ENCODE data around the gene PRDX6.
A peak's percentile ranks its signal among the peaks of the same experiment; 100 is the strongest.
"Not testable (repeated sequence)": the region's sequence is repeated elsewhere in the genome, so short reads cannot be mapped to it uniquely, and the experiment has no call there.

Gene PRDX6

DNA sequence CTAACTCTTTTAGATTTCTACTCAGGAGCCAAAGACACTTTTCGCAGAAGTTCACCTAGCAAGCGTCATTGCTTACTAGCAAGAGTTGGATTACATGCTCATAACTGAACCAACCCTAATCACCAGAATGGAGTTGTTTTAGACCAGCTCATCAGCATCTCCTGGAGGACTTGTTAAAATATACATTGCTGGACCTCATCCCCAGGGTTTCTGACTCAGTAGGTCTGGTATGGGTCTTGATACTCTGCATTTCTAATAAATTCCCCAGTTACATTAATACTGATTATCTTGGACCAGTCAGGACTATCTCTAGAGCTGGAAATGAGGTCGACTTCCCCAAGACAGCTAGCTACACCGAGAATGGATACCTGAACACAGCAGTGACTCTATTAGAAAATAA, 9.7 kb upstream of the PRDX6 start:
- DNase-seq (ENCODE audit: low read depth in 2 of 2), result no peak

DNA sequence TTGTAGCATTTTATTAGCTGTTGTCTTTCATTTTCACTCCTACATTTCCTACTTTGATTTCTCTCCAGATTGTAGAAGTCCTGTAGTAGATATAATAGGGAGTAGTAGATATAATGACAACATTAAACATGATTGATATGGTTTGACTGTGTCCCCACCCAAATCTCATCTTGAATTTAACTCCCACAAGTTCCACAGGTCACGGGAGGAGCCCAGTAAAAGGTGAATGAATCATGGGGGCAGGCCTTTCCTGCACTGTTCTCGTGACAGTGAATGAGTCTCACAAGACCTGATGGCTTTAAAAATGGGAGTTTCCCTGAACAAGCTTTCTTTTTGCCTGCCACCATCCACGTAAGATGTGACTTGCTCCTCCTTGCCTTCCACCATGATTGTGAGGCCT, 7.5 kb upstream of the PRDX6 start:
- no peak for DNase-seq (ENCODE audit: low read depth in 2 of 2)

DNA sequence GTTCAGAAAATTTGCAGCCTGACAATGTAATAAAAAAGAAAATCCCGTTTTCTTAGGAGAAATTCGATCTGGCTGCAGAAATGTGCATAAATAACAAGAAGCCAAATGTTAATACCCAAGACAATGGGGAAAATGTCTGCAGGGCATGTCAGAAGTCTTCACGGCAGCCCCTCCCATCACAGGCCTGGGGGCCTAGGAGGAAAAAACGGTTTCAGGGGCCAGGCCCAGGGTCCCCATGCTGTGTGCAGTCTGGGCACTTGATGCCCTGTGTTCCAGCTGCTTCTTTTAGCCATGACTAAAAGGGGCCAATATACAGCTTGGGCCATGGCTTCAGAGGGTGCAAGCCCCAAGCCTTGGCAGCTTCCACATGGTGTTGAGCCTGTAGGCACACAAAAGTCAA, 6.5 kb upstream of the PRDX6 start:
- DNase-seq (ENCODE audit: low read depth in 2 of 2), result no peak

DNA sequence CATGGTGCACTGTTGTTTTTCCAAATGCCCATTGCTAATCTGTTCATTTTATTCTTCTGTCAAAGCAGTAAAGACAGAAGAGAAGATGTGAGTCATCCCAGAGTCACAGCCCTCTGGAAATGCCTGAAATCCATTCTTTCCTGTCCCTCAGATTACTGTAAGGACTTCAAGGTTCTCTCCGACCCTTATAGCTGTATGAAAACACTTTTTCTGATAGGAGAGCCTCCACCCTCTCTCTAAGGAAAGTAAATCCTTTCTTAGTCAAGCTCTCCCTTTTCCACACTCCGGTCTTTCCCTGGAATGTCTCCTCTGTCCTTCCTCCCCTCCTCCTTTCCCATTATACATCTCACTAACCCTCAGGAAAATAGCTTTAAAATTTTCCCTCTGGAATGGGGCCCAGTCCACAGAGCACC, 3.5 kb upstream of the PRDX6 start:
- no peak for DNase-seq (ENCODE audit: low read depth in 2 of 2)

DNA sequence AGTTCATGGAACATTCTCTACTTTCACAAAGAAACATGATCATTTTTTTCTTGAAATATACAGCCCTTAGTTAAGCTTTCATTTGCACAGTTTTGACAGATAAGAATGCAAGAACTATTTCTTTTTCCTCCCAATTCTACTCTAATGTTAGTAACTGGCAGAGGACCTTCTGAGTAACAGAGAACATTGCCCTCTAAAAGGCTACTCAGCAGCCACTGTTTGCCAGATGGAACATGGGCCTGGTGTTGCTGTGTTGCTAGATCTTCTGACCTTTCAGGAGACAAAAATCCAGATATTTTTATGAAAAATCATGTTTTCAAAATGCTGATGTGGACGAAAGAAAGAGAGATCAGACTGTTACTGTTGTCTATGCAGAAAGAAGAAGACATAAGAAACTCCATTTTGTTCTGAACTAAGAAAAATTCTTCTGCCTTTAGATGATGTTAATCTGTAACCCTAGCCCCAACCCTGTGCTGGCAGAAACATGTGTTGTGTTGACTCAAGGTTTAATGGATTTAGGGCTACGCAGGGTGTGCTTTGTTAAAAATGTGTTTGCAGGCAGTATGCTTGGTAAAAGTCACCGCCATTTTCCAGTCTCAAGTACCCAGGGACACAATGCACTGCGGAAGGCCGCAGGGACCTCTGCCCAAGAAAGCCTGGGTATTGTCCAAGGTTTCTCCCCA, 2.9 kb upstream of the PRDX6 start:
- DNase-seq (ENCODE audit: low read depth in 2 of 2), result no peak

DNA sequence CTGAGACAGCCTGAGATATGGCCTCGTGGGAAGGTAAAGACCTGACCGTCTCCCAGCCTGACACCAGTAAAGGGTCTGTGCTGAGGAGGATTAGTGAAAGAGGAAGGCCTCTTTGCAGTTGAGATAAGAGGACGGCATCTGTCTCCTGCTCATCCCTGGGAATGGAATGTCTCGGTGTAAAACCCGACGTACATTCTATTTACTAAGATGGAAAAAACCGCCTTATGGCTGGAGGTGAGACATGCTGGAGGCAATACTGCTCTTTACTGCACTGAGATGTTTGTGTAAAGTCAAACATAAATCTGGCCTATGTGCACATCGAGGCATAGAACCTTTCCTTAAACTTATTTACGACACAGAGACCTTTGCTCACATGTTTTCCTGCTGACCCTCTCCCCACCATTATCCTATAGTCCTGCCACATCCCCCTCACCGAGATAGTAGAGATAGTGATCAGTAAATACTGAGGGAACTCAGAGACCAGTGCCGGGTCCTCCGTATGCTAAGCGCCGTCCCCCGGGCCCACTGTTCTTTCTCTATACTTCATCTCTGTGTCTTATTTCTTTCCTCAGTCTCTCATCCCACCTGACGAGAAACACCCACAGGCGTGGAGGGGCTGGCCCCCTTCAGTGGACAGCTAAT, 2.2 kb upstream of the PRDX6 start:
- not testable (repeated sequence) for DNase-seq (ENCODE audit: low read depth in 2 of 2)

DNA sequence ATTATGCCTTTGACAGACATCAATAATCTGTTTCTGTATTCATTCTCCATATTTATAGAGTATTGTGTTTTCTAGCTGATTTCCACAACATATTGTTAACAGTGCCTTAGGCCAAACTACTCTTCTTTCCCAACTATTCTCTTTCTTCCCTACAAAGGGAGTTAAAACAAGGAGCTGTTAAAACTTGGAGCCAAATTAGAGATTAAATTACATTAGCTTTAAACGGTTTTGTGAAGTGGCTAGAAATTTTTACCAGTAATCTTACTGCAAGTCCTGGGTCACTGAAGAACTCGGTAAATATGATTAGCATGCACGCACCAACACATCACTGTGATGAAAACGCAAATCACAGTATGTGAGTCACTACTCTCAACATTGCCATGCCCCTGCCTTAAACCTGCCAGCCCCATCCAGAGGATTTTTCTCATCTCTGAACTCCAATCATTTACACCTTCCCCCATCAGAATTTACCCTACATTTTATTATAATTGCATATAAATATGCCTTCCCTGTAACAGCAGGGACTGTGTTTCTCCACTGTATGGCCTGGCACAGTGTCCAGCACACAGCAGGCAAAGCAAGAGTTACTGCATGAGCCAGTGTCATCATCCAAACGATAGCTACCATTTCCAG, 1.5 kb upstream of the PRDX6 start:
- no peak for DNase-seq (ENCODE audit: low read depth in 2 of 2)

DNA sequence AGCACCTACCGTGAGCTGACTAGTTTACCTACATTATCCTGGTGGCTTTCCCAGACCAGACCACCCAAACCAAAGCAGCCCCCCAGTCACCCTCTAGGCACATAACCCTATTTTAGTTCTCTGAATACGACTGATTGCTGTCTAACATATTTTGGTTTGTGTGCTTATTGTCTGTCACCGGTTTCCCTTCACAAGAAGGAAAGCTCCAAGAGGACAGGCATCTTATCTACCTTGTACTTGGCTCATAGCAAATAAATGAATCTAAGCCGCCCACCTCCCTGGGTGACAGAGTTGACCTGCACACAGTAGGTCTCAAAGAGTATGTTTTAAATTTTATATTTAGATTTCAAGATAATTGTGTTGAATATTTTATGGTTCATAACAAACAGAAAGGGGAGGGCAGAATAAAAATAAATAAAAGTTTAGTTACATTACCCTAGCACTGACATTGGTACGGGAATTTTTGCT, 904 bp upstream of the PRDX6 start:
- no peak for DNase-seq (ENCODE audit: low read depth in 2 of 2)

DNA sequence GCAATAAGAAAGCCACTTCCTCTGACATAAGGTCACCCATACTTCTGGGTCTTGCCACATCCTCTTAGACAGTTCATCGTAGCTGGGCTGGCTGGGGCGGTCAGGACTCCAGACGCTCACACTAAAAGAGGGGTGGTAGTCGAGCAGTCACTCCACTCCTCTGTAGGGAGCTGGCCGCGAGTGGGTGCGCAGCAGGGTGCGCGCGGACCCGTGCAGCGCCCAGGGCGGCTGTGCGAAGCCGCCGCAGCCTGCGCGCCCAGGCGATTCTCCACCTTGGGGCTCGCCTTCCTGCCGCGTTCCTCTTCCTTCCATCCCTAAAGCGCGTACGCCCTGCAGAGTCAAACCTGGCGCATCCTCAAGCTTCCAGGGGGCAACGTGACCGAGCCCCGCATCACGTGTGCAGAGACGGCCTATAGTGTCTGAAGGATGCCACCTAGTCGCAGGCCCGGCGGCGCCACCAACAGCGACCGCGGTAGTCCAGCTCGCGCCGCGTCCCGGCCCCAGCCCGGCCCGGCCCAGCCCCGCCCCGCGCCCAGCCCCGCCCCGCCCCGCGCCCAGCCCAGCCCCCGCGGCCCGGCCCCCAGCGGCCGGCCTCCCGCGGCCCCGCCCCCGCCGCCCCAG, 360 bp upstream of the PRDX6 start:
- peak; percentile 52 to 80 for DNase-seq (ENCODE audit: low read depth in 2 of 2)

DNA sequence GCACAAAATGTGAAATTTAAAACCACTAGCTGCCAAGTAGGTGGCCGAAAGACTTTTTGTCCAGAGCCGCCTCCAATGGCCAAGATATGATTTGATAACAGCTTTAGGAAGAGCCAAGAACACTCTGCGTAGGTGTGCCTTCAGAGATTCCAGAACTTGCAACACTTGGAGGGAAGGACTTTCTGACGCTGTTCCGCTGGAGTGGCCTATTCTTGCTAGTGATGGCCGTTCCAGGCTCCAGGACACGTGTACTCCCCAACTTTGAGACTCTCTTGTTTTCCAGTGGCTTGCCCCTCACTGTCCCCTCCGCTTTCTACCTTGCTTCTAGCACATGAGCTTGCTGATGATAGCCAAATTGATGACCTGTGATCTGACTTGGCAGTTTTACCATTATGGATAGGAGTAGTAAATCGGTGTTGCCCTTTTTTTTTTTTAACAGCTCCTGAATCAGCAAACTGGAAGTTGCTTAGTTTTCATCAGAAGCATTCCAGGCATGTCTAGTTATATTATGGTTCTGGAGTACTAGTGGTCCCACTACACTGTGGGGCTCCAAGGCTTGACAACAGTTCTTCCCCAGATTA, 1.0 kb downstream of the PRDX6 start:
- DNase-seq (ENCODE audit: low read depth in 2 of 2), result no peak

DNA sequence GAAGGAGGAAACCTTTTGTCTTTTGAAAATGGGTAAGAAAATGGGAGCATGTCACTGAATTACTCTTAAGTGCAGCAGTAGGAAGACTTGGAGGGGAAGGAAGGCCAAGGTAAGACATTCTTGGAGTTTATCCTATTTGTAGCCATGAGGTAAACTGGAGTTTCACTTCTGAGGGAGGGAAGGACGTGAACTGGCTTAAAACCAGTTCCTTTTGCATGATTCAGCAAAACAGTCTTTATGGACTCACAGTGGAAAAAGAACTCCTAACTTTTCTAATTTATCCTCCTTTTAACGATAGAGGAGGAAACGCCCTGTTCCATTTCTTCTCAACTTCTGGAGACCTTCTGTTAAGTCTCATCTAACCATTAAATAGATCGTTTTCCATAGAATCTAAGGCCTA, 2.5 kb downstream of the PRDX6 start:
- no peak for DNase-seq (ENCODE audit: low read depth in 2 of 2)

DNA sequence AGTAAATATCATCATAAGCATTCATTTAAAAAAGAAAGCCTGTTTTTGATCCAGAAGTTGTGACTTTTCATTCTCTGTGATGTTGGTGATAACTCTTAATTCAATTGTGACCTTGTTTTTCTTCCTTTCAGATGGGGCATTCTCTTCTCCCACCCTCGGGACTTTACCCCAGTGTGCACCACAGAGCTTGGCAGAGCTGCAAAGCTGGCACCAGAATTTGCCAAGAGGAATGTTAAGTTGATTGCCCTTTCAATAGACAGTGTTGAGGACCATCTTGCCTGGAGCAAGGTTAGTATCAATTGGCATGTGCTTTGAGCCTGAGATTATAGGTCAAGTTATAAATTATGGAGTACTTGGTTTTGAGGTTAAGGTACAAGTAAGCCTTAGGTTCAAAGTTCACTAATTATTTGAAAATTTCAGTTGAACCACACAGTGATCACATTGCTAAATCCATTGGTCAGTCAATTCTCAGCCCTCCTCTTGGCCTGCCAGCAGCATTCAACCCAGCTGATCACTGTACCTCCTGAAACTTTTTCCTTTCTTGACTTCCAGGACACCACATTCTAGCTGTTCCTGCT, 4.1 kb downstream of the PRDX6 start:
- no peak for DNase-seq (ENCODE audit: low read depth in 2 of 2)

DNA sequence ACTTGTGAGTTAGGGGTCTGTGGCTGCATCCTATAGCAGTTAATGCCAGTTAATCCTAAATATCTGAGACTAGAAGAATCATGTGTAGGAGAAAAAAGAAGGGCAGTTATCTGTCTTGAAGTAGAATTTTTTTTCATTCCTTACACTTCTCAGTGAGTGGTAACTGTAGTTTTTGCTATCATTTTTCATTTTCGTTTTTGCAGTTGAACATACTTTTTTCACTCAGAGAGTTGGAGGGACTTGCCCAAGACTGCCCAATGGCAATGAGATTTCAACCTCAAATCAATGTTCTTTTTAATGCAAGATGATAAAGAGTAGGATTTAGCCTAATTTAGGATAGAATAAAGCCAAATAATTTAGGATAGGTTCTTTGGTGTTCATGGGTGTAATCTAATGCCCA, 5.5 kb downstream of the PRDX6 start:
- no peak for DNase-seq (ENCODE audit: low read depth in 2 of 2)

DNA sequence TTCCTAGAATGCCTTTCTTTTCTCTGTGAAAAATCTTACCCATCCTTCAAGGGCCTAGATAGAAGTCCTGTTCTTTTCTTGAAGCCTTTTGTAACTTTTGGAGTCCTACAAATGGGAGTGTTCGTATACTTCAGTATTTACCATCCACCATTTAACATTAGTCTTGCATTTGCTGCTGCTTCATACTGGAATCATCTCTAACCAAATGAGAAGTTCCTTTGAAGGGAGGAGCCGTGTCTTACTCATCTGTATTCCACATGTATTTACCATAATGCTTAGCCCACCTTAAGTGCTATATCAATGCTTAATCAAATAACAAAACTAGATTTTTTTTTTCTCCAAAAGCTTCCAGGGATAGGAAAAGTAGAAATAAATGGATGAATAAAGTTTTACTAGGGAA, 7.1 kb downstream of the PRDX6 start:
- DNase-seq (ENCODE audit: low read depth in 2 of 2), result no peak

DNA sequence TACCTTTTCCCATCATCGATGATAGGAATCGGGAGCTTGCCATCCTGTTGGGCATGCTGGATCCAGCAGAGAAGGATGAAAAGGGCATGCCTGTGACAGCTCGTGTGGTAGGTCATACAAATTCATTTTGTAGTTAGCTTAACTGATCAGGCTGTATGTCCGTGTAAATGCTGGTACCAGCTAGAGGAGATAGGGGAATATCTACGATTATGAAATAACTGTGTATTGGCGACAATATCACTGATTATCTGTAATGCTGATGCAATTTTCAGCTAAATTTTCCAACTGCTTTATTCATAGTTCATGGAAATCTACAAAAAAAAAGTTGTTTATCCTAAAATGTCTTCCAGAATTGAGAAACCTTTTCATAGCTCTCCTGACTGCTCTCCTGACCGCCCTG, 8.3 kb downstream of the PRDX6 start:
- no peak for DNase-seq (ENCODE audit: low read depth in 2 of 2)

DNA sequence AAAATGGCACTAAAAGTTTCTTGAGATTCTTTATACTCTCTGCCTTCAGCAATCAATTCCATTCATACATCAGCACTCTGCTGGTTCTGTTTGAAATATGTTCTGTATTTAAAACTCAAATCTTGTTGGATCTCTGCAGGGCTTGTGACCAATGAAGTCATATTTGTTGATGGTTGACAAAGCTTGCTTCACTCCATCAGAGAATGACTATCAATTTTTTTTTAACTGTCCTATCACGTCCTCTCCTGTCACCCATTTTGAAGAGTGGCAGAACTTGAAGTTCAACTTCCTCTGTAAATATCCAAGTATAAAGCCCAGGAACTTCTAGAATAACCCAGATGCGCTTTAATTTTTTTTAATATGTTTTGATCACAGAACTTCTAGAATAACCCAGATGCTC, 10.9 kb downstream of the PRDX6 start:
- no peak for DNase-seq (ENCODE audit: low read depth in 2 of 2)

DNA sequence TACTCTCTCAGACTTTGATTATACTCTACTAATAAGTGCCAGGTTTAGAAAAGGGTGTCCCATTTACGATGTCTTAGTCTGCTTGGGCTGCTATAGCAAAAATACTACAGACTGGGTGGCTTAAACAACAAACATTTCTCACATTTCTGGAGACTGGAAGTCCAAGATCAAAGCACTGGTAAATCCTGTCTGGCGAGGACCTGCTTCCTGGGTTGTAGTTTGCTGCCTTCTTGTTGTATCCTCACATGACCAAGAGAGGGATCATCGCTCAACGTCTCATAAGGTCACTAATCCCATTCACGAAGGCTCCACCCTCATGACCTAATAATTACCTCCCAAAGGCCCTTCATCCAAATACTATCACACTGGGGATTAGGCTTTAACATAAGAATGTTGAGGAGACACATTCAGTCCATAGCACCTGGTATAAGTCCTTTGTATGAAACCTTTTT, 12.0 kb downstream of the PRDX6 start:
- no peak for DNase-seq (ENCODE audit: low read depth in 2 of 2)

DNA sequence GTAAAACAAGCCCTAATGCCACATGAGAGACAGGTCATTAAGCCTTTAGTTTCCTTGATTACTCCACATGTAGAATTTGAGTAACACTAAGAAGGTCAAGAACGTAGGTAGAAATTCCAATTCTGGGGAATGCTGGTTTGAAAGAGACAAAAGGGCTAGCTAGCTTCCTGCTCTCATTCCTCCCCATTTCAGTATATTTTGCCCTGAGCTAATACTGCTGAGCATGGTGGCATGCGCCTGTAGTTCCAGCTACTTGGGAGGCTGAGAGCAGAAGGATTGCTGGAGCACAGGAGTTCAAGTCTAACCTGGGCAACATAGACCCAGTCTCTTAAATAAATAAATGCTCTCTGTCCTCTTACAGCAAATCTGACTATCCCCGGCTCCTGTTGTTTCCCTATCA, 12.8 kb downstream of the PRDX6 start:
- no peak for DNase-seq (ENCODE audit: low read depth in 2 of 2)

DNA sequence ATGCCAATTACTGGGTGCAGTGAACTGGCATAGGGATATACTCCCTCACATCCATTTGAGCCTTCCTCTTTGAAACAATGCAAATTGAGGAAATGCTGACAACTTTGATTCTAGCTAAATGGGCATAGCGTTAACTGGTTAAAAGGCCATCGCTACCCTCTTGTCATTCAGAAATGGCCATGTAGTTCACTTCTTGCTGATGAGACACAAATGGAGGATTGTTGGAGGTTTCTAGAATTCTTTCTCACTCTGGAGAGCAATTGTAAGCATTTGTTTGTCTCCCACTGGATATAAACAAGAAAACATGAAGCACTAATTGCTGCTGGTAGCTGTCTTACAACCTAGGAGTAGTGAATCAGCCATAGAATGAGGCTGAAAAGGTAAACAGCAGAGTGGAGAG, 14.4 kb downstream of the PRDX6 start:
- DNase-seq (ENCODE audit: low read depth in 2 of 2), result no peak

DNA sequence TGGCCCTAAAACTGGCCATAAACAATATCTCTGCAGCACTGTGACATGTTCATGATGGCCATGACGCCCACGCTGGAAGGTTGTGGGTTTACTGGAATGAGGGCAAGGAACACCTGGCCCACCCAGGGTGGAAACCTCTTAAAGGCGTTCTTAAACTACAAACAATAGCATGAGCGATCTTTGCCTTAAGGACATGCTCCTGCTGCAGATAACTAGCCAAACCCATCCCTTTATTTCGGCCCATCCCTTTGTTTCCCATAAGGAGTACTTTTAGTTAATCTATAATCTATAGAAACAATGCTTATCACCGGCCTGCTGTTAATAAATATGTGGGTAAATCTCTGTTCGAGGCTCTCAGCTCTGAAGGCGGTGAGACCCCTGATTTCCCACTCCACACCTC, 16.0 kb downstream of the PRDX6 start:
- not testable (repeated sequence) for DNase-seq (ENCODE audit: low read depth in 2 of 2)

DNA sequence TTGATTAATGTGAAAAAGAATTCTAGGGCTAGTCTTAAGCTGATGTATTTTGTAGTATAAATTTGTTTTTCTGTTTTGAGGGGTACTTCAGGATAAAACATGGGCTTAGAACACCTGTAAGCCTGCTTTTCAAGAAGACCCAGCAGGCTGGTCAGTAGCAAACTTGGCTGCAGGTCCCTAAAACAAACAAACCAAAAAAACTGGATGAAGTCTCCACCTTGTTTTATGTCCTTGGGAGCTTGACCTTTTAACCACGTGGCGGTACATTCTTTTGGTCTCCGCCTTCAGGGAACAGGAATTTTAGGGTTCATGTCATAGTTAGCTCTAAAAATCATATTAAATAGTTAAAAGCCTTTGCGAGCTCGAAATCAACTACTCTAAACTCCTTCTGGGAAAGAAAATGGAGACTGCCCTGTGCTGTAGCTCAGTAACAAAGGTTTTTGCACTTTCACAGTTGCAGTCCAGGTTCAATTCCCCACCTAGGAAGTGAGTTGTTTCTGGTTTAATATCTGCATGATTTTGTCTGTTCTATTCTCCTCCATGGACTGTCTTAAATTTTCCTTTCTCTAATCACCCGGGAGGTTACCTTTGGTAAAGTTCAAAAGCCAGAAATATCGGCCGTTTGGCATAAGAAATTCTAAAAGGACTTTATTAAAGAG, 18.6 kb downstream of the PRDX6 start:
- DNase-seq (ENCODE audit: low read depth in 2 of 2), result no peak
